ENCODE measurements around the gene IMPG2. TPM values are rescaled to one million over a fixed set of nuclear protein-coding genes. Genes with fewer than 3 reads are reported as not detected.

The IMPG2 gene
- total and polyA plus RNA-seq, 2 donors = 0.23 to 0.52 TPM

DNA sequence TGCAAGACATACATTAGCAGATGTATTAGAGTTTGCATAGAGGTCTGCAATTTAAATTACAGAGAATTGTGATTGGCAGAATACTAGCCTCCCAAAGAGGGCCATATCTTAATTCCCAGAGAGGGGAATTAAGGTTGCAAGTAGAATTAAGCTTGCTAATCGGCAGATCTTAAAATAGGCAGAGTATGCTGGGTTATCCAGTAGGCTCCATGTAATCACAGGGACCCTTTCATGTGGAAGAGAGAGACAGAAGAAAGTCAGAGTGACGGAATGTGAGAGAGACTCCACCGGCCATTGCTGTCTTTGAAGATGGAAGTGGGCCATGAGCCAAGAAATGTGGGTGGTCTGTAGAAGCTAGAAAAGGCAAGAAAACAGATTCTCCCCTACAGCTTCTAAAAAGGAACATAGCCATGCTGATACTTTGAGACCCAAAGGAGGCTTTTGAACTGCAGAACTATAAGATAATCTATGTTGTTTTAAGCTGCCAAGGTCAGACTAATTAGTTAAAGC lies 38.8 kb downstream of the IMPG2 start:
- Histone ChIP-seq H3K36me3 (ENCODE audit: control insufficient read depth in 2 of 2, insufficient read depth in 2 of 2, low read length in 1 of 2) (no peaks in the 10 kb centered on the region), H3K4me1 (ENCODE audit: control insufficient read depth in 2 of 2, insufficient read depth in 2 of 2, low read length in 2 of 2) (no peaks in the 10 kb centered on the region), H3K27ac (ENCODE audit: low read depth in 1 of 2, low read length in 1 of 2) (no peak overlapping the region), H3K27me3 (ENCODE audit: control insufficient read depth in 2 of 2, insufficient read depth in 1 of 2, low read length in 1 of 2) (no peaks in the 10 kb centered on the region), H3K9me3 (ENCODE audit: control insufficient read depth in 2 of 2, insufficient read depth in 1 of 2, low read length in 1 of 2) (no peaks in the 10 kb centered on the region), H3K4me3 (ENCODE audit: low read length in 2 of 2) (no peak overlapping the region)
- 97% methylated on average over 3 of the region's 3 CpGs for WGBS
- no peak for DNase-seq (ENCODE audit: low read depth in 6 of 9, low spot score in 9 of 9)

- no peaks in the 10 kb centered on the region for H3K4me1 ChIP-seq (ENCODE audit: control insufficient read depth in 2 of 2, insufficient read depth in 2 of 2, low read length in 2 of 2)
These were observed 40.5 kb downstream of the IMPG2 start for GRCh38 chr3:101279765-101280385.

DNA sequence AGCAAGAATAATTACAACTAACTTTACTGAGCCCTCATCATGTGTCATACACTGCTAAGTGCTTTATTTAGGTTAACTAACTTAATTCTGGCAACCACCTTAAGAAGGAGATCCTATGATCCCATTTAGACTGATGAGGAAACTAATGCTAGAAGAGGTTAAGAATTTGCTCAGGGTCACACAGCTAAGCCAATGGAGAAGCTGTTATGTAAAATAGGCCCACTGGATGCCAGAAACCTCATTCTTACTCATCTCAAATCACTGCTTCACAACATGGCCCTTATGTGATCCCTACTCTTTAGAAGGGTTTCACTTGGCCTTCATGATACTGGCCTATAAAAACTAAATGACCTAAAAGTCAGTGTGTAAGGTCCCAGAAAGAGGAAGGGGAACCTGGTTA lies 41.2 kb downstream of the IMPG2 start:
- H3K36me3 ChIP-seq (ENCODE audit: control insufficient read depth in 2 of 2, insufficient read depth in 2 of 2, low read length in 1 of 2) = no peaks in the 10 kb centered on the region

More at GRCh38 chr3:101279765-101280385, 40.5 kb downstream of the IMPG2 start:
- no peaks in the 10 kb centered on the region for H3K27me3 ChIP-seq (ENCODE audit: control insufficient read depth in 2 of 2, insufficient read depth in 1 of 2, low read length in 1 of 2)
- H3K36me3 ChIP-seq (ENCODE audit: control insufficient read depth in 2 of 2, insufficient read depth in 2 of 2, low read length in 1 of 2) = no peaks in the 10 kb centered on the region
- no peak overlapping the region for H3K4me3 ChIP-seq (ENCODE audit: low read length in 2 of 2)
- H3K27ac ChIP-seq (ENCODE audit: low read depth in 1 of 2, low read length in 1 of 2) = no peak overlapping the region
- 99% methylated on average over 1 of the region's 1 CpG for WGBS
- no peaks in the 10 kb centered on the region for H3K9me3 ChIP-seq (ENCODE audit: control insufficient read depth in 2 of 2, insufficient read depth in 1 of 2, low read length in 1 of 2)
- no peak for DNase-seq (ENCODE audit: low read depth in 6 of 9, low spot score in 9 of 9)

GRCh38 chr3:101278727-101279126 lies 41.6 kb downstream of the IMPG2 start:
- no peaks in the 10 kb centered on the region for H3K9me3 ChIP-seq (ENCODE audit: control insufficient read depth in 2 of 2, insufficient read depth in 1 of 2, low read length in 1 of 2)
- H3K4me1 ChIP-seq (ENCODE audit: control insufficient read depth in 2 of 2, insufficient read depth in 2 of 2, low read length in 2 of 2) = no peaks in the 10 kb centered on the region
- no peak overlapping the region for H3K4me3 ChIP-seq (ENCODE audit: low read length in 2 of 2)
- no peaks in the 10 kb centered on the region for H3K27me3 ChIP-seq (ENCODE audit: control insufficient read depth in 2 of 2, insufficient read depth in 1 of 2, low read length in 1 of 2)
- no peaks in the 10 kb centered on the region for H3K36me3 ChIP-seq (ENCODE audit: control insufficient read depth in 2 of 2, insufficient read depth in 2 of 2, low read length in 1 of 2)
- no peak for DNase-seq (ENCODE audit: low read depth in 6 of 9, low spot score in 9 of 9)
- no peak overlapping the region for H3K27ac ChIP-seq (ENCODE audit: low read depth in 1 of 2, low read length in 1 of 2)

More for the DNA sequence above, 41.2 kb downstream of the IMPG2 start:
- Histone ChIP-seq H3K9me3 (ENCODE audit: control insufficient read depth in 2 of 2, insufficient read depth in 1 of 2, low read length in 1 of 2) (no peaks in the 10 kb centered on the region), H3K27me3 (ENCODE audit: control insufficient read depth in 2 of 2, insufficient read depth in 1 of 2, low read length in 1 of 2) (no peaks in the 10 kb centered on the region), H3K4me3 (ENCODE audit: low read length in 2 of 2) (no peak overlapping the region), H3K27ac (ENCODE audit: low read depth in 1 of 2, low read length in 1 of 2) (no peak overlapping the region), H3K4me1 (ENCODE audit: control insufficient read depth in 2 of 2, insufficient read depth in 2 of 2, low read length in 2 of 2) (no peaks in the 10 kb centered on the region)
- DNase-seq (ENCODE audit: low read depth in 6 of 9, low spot score in 9 of 9) = no peak

DNA sequence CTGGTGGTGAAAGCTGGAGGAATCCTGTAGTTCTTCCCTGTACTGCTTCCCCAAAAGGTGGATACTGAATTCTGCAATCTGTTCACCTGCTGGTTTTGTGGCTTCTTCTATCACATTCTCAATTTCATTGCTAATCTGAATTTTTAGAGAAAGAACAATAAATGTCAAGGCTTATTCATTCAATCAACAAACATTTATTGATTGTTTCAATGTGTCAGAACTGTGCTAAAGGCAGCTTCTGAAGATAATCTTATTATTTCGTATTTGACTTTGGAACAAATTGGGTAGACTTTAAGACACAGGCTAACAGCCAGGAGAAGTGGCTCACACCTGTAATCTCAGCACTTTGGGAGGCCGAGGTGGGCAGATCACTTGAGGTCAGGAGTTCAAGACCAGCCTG lies 46.8 kb downstream of the IMPG2 start:
- no peak for DNase-seq (ENCODE audit: low read depth in 6 of 9, low spot score in 9 of 9)
- Histone ChIP-seq H3K4me3 (ENCODE audit: low read length in 2 of 2) (no peak overlapping the region), H3K27me3 (ENCODE audit: control insufficient read depth in 2 of 2, insufficient read depth in 1 of 2, low read length in 1 of 2) (no peaks in the 10 kb centered on the region), H3K9me3 (ENCODE audit: control insufficient read depth in 2 of 2, insufficient read depth in 1 of 2, low read length in 1 of 2) (no peaks in the 10 kb centered on the region), H3K4me1 (ENCODE audit: control insufficient read depth in 2 of 2, insufficient read depth in 2 of 2, low read length in 2 of 2) (no peaks in the 10 kb centered on the region), H3K36me3 (ENCODE audit: control insufficient read depth in 2 of 2, insufficient read depth in 2 of 2, low read length in 1 of 2) (no peaks in the 10 kb centered on the region), H3K27ac (ENCODE audit: low read depth in 1 of 2, low read length in 1 of 2) (no peak overlapping the region)
- WGBS = 96% methylated on average over 2 of the region's 2 CpGs

GRCh38 chr3:101273156-101273555 lies 47.2 kb downstream of the IMPG2 start:
- no peaks in the 10 kb centered on the region for H3K27me3 ChIP-seq (ENCODE audit: control insufficient read depth in 2 of 2, insufficient read depth in 1 of 2, low read length in 1 of 2)
- DNase-seq (ENCODE audit: low read depth in 6 of 9, low spot score in 9 of 9) = no peak
- no peaks in the 10 kb centered on the region for H3K36me3 ChIP-seq (ENCODE audit: control insufficient read depth in 2 of 2, insufficient read depth in 2 of 2, low read length in 1 of 2)
- H3K4me1 ChIP-seq (ENCODE audit: control insufficient read depth in 2 of 2, insufficient read depth in 2 of 2, low read length in 2 of 2) = no peaks in the 10 kb centered on the region
- no peak overlapping the region for H3K4me3 ChIP-seq (ENCODE audit: low read length in 2 of 2)
- H3K9me3 ChIP-seq (ENCODE audit: control insufficient read depth in 2 of 2, insufficient read depth in 1 of 2, low read length in 1 of 2) = no peaks in the 10 kb centered on the region
- H3K27ac ChIP-seq (ENCODE audit: low read depth in 1 of 2, low read length in 1 of 2) = no peak overlapping the region

- Histone ChIP-seq H3K9me3 (ENCODE audit: control insufficient read depth in 2 of 2, insufficient read depth in 1 of 2, low read length in 1 of 2) (no peaks in the 10 kb centered on the region), H3K4me3 (ENCODE audit: low read length in 2 of 2) (no peak overlapping the region), H3K4me1 (ENCODE audit: control insufficient read depth in 2 of 2, insufficient read depth in 2 of 2, low read length in 2 of 2) (no peaks in the 10 kb centered on the region), H3K27me3 (ENCODE audit: control insufficient read depth in 2 of 2, insufficient read depth in 1 of 2, low read length in 1 of 2) (no peaks in the 10 kb centered on the region), H3K36me3 (ENCODE audit: control insufficient read depth in 2 of 2, insufficient read depth in 2 of 2, low read length in 1 of 2) (no peaks in the 10 kb centered on the region), H3K27ac (ENCODE audit: low read depth in 1 of 2, low read length in 1 of 2) (no peak overlapping the region)
- no peak for DNase-seq (ENCODE audit: low read depth in 6 of 9, low spot score in 9 of 9)
- WGBS = 85% methylated on average over 4 of the region's 4 CpGs
These were observed 48.6 kb downstream of the IMPG2 start for GRCh38 chr3:101271728-101272127.

DNA sequence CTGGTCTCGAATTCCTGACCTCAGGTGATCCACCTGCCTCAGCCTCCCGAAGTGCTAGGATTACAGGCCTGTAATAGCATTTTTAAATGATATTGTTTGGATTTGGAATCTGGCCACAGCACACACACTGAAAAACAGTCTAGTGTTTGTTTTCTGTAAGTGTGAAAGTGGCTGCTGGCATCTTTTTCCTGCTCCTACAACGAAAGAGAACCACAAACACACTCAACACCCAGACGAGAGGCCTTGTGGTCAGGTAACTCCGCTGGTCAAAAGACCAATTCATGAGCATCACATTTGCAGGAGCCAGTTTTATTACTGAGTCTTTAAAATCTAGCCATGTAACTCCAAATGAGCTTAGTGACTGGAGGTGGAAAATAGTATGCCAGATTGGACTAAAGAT lies 50.2 kb downstream of the IMPG2 start:
- Histone ChIP-seq H3K36me3 (ENCODE audit: control insufficient read depth in 2 of 2, insufficient read depth in 2 of 2, low read length in 1 of 2) (no peaks in the 10 kb centered on the region), H3K27ac (ENCODE audit: low read depth in 1 of 2, low read length in 1 of 2) (no peak overlapping the region), H3K4me1 (ENCODE audit: control insufficient read depth in 2 of 2, insufficient read depth in 2 of 2, low read length in 2 of 2) (no peaks in the 10 kb centered on the region), H3K4me3 (ENCODE audit: low read length in 2 of 2) (no peak overlapping the region), H3K9me3 (ENCODE audit: control insufficient read depth in 2 of 2, insufficient read depth in 1 of 2, low read length in 1 of 2) (no peaks in the 10 kb centered on the region), H3K27me3 (ENCODE audit: control insufficient read depth in 2 of 2, insufficient read depth in 1 of 2, low read length in 1 of 2) (no peaks in the 10 kb centered on the region)
- 97% methylated on average over 5 of the region's 5 CpGs for WGBS
- no peak for DNase-seq (ENCODE audit: low read depth in 6 of 9, low spot score in 9 of 9)

DNA sequence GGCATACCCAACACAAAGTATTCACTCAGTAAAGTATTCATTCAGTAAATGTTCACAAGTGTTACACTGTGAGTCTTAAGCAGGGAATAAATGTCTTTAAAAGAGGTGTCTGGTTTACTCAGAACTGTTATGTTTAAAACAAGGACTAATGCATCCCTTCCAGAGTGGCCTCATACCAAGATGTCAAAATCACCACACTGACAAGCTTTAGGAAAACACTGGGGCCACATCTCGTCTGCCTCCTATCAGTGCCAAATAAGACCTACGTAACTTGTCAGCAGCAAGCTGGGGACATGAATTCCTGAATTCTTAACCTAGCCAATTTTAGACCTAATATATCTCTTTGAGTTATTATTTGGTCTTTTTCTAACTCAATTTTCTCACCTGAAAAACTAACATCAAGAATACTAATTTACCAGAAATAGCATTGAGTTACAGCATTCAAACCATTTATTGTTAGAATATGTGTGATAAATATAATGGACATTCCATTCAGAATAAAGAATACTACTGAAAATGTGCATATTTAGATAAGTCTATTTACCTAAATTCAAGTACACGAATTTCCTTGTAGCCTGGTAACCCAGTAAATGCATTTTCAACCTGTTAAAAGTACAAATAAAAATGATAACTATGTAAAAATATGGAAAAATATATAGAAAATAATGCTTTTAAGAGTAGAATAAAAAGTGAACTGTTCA lies 51.3 kb downstream of the IMPG2 start:
- Histone ChIP-seq H3K36me3 (ENCODE audit: control insufficient read depth in 2 of 2, insufficient read depth in 2 of 2, low read length in 1 of 2) (no peaks in the 10 kb centered on the region), H3K4me3 (ENCODE audit: low read length in 2 of 2) (no peak overlapping the region), H3K27ac (ENCODE audit: low read depth in 1 of 2, low read length in 1 of 2) (no peak overlapping the region), H3K9me3 (ENCODE audit: control insufficient read depth in 2 of 2, insufficient read depth in 1 of 2, low read length in 1 of 2) (no peaks in the 10 kb centered on the region), H3K4me1 (ENCODE audit: control insufficient read depth in 2 of 2, insufficient read depth in 2 of 2, low read length in 2 of 2) (no peaks in the 10 kb centered on the region), H3K27me3 (ENCODE audit: control insufficient read depth in 2 of 2, insufficient read depth in 1 of 2, low read length in 1 of 2) (no peaks in the 10 kb centered on the region)
- WGBS = 75% methylated on average over 3 of the region's 3 CpGs
- no peak for DNase-seq (ENCODE audit: low read depth in 6 of 9, low spot score in 9 of 9)

All from thymus (tissue), 11 donors.